Inflammatory macrophage treated with lipopolysaccharide for 1 hour (primary cell): Measurements from ENCODE around the gene NSL1.
A peak's percentile ranks its signal among the peaks of the same experiment; 100 is the strongest.
"Not testable (repeated sequence)": the region's sequence is repeated elsewhere in the genome, so short reads cannot be mapped to it uniquely, and the experiment has no call there.

Experiments
- DNase-seq, 2 donors: peaks; one replicate each; pipeline ENCODE4 v3.0.0-alpha.2; 2020 to 2022

NSL1 gene

GRCh38 chr1:212746546-212746945 lies 45.0 kb downstream of the NSL1 start:
- no peak for DNase-seq

- DNase-seq: no peak
Measured at GRCh38 chr1:212745303-212745702, 46.3 kb downstream of the NSL1 start.

- no peak for DNase-seq
Measured at GRCh38 chr1:212743901-212744475, 47.6 kb downstream of the NSL1 start.

- no peak for DNase-seq
Measured at GRCh38 chr1:212738330-212738729, 53.2 kb downstream of the NSL1 start.

- no peak for DNase-seq
Measured at GRCh38 chr1:212737559-212737958, 54.0 kb downstream of the NSL1 start.

- DNase-seq: no peak
Measured at GRCh38 chr1:212733109-212733508, 58.5 kb downstream of the NSL1 start.

- no peak for DNase-seq
Measured at GRCh38 chr1:212731630-212732029, 59.9 kb downstream of the NSL1 start.

- no peak for DNase-seq
Measured at GRCh38 chr1:212728606-212729005, 63.0 kb downstream of the NSL1 start.

- DNase-seq: no peak
Measured at GRCh38 chr1:212727386-212728181, 64.0 kb downstream of the NSL1 start.

- not testable (repeated sequence) for DNase-seq
Measured at GRCh38 chr1:212724679-212725078, 66.9 kb downstream of the NSL1 start.

GRCh38 chr1:212722270-212722957 lies 69.2 kb downstream of the NSL1 start:
- DNase-seq: no peak

- DNase-seq: peak; percentile 27 to 40
Measured at GRCh38 chr1:212721388-212722247, 70.0 kb downstream of the NSL1 start.

GRCh38 chr1:212719633-212720032 lies 71.9 kb downstream of the NSL1 start:
- no peak for DNase-seq

- DNase-seq: peak; percentile 45 to 61
Measured at GRCh38 chr1:212718499-212718898, 73.1 kb downstream of the NSL1 start.

GRCh38 chr1:212716161-212716560 lies 75.4 kb downstream of the NSL1 start:
- peak in 1 of 2 donors; percentile 47 for DNase-seq

GRCh38 chr1:212713465-212714136 lies 78.0 kb downstream of the NSL1 start:
- no peak for DNase-seq

GRCh38 chr1:212712451-212713303 lies 78.9 kb downstream of the NSL1 start:
- DNase-seq: no peak

- DNase-seq: not testable (repeated sequence)
Measured at GRCh38 chr1:212711974-212712373, 79.6 kb downstream of the NSL1 start.

GRCh38 chr1:212710566-212710965 lies 81.0 kb downstream of the NSL1 start:
- DNase-seq: no peak

- DNase-seq: no peak
Measured at GRCh38 chr1:212703991-212704564, 87.5 kb downstream of the NSL1 start.

- no peak for DNase-seq
Measured at GRCh38 chr1:212702672-212703071, 88.9 kb downstream of the NSL1 start.
